Choroid plexus epithelial cell (primary cell): Measurements from ENCODE around the gene PPP4R2.

Experiments used
- DNase-seq: peaks from one replicate; pipeline ENCODE4 v3.0.0-alpha.2; 2010; ENCODE audit warnings: low read depth
- H3K4me3 ChIP-seq: 2 replicates; pipeline ENCODE4 v1.5.1; 2011; ENCODE audit warnings: low read depth, mild to moderate bottlenecking, control low read depth, low read length, moderate library complexity
- CTCF ChIP-seq: conservative IDR thresholded peaks from 2 replicates; pipeline ENCODE4 v1.5.1; 2011; ENCODE audit warnings: low read depth, mild to moderate bottlenecking, control low read depth, inconsistent platforms, low read length, moderate library complexity

The PPP4R2 gene

GRCh38 chr3:73073091-73073707 lies 76.6 kb downstream of the PPP4R2 start:
- no peak overlapping the region for H3K4me3 ChIP-seq
- no peak for TF ChIP-seq CTCF
- peak; percentile 32 for DNase-seq

- DNase-seq, result no peak
- no peak overlapping the region for H3K4me3 ChIP-seq
- TF ChIP-seq CTCF, result no peak
Observed at GRCh38 chr3:73074781-73075180, 78.2 kb downstream of the PPP4R2 start.

GRCh38 chr3:73080216-73080966 lies 83.8 kb downstream of the PPP4R2 start:
- H3K4me3 ChIP-seq, result no peak overlapping the region
- TF ChIP-seq CTCF, result no peak
- no peak for DNase-seq

- no peak for DNase-seq
- no peak for TF ChIP-seq CTCF
Observed at GRCh38 chr3:73081140-73081539, 84.5 kb downstream of the PPP4R2 start.

GRCh38 chr3:73084170-73084569 lies 87.6 kb downstream of the PPP4R2 start:
- DNase-seq, result no peak
- H3K4me3 ChIP-seq, result no peak overlapping the region
- no peak for TF ChIP-seq CTCF

More at GRCh38 chr3:73081140-73081539, 84.5 kb downstream of the PPP4R2 start:
- H3K4me3 ChIP-seq, result no peak overlapping the region

GRCh38 chr3:73086071-73086494 lies 89.5 kb downstream of the PPP4R2 start:
- peak; percentile 84 for TF ChIP-seq CTCF
- no peak overlapping the region for H3K4me3 ChIP-seq
- peak; percentile 66 for DNase-seq

GRCh38 chr3:73094129-73094528 lies 97.5 kb downstream of the PPP4R2 start:
- DNase-seq, result no peak
- peak; percentile 23 for TF ChIP-seq CTCF
- no peak overlapping the region for H3K4me3 ChIP-seq
